Left cardiac atrium (tissue), 4 donors: ENCODE measurements around the gene MEF2D. TPM values are rescaled to one million over a fixed set of nuclear protein-coding genes. Genes with fewer than 3 reads are reported as not detected.
A peak's percentile ranks its signal among the peaks of the same experiment; 100 is the strongest.

Experiments
- ATAC-seq, 2 donors: fragments of 200-7000 bp; cut with Tn5 transposase; one replicate each; pipeline ENCODE4 v1.9.1; 2020; ENCODE audit warnings: mild to moderate bottlenecking in 2 of 2, moderate library complexity in 2 of 2
- DNase-seq: peaks from one replicate; pipeline ENCODE4 v3.0.0-alpha.2; 2020
- intact Hi-C, 2 donors: fragments of 100-400 bp; cut with DNase I; formaldehyde crosslinking; loops; one replicate each; pipeline versions ENCODE4 v1.14.1 to v1.15.1; 2022 to 2023
- long read RNA-seq: library from polyadenylated mRNA; unstranded; transcript quantifications from one replicate; pipeline ENCODE4 v2.0.0, GENCODE V29; 2021
- total RNA-seq, 2 donors: library from RNA; stranded (reverse); fragmentation: NEBNext Ultra II Directional; extraction: Animal tissue kit (Norgen Biotek cat#: 25700); gene quantifications; one replicate each; pipeline ENCODE4 v1.2.1, GENCODE V29; 2021
- donor health status: DM: no; HTN: yes; CAD: no.
- donor health status: DM: no; HTN: yes; CAD: no; lungs with severe emphysema.
- donor health status: DM: yes; HTN: yes; CAD: no.
- donor health status: Dilated cardiomyopathy.

MEF2D gene
- 10 to 100 TPM; 69.0 to 81.7 TPM for total RNA-seq
- long read RNA-seq, full-length matches to known transcripts = 1 of 55 reads
- long read RNA-seq, partial matches to known transcripts = 42 of 55 reads
- long read RNA-seq, other reads (novel, unspliced or antisense) = 12 of 55 reads

GRCh38 chr1:156500543-156500792, at the start of gene MEF2D:
Gene MEF2D (minus strand): TSS chr1:156500775. CDS start chr1:156483292, 17,483 bp downstream.
- intact Hi-C loops = no loop called here
- no peak for ATAC-seq

GRCh38 chr1:156550346-156550745, 49.8 kb upstream of the MEF2D start:
- intact Hi-C loops = no loop called here
- DNase-seq (no peak), ATAC-seq (peak; percentile 57 to 67)

More at GRCh38 chr1:156500543-156500792, at the start of gene MEF2D:
- no peak for DNase-seq

- intact Hi-C loops = no loop called here
- DNase-seq = no peak
- ATAC-seq = no peak
Measured at GRCh38 chr1:156549831-156550230, 49.3 kb upstream of the MEF2D start.

GRCh38 chr1:156549390-156549789, 48.8 kb upstream of the MEF2D start:
- intact Hi-C loops = no loop called here
- ATAC-seq (no peak), DNase-seq (no peak)

- intact Hi-C loops = no loop called here
- DNase-seq (no peak), ATAC-seq (no peak)
Measured at GRCh38 chr1:156547982-156548381, 47.4 kb upstream of the MEF2D start.

GRCh38 chr1:156547434-156547833, 46.9 kb upstream of the MEF2D start:
- intact Hi-C loops = no loop called here
- no peak for ATAC-seq
- DNase-seq = no peak

- no peak for ATAC-seq
- intact Hi-C loops = no loop called here
Measured at GRCh38 chr1:156546267-156546666, 45.7 kb upstream of the MEF2D start.

GRCh38 chr1:156544592-156545102, 44.1 kb upstream of the MEF2D start:
- ATAC-seq (no peak), DNase-seq (no peak)
- intact Hi-C loops = no loop called here

More at GRCh38 chr1:156546267-156546666, 45.7 kb upstream of the MEF2D start:
- no peak for DNase-seq

GRCh38 chr1:156543066-156543465, 42.5 kb upstream of the MEF2D start:
- intact Hi-C loops = no loop called here
- DNase-seq (no peak), ATAC-seq (no peak)

GRCh38 chr1:156540955-156541354, 40.4 kb upstream of the MEF2D start:
- DNase-seq = no peak
- intact Hi-C loops = no loop called here
- peak; percentile 13 to 65 for ATAC-seq

GRCh38 chr1:156539818-156540355, 39.3 kb upstream of the MEF2D start:
- DNase-seq (no peak), ATAC-seq (peak; percentile 31 to 66)
- intact Hi-C loops = loop anchor here in 1 of 2 donors (10.0 kb wide), 1 partner anchor 155 kb away; no protein-coding TSS in a partner anchor

- no peak for ATAC-seq
- DNase-seq = no peak
- intact Hi-C loops = loop anchor here in 1 of 2 donors (10.0 kb wide), 1 partner anchor 154 kb away; no protein-coding TSS in a partner anchor
Measured at GRCh38 chr1:156538711-156539440, 38.3 kb upstream of the MEF2D start.

- no peak for ATAC-seq
- no peak for DNase-seq
- intact Hi-C loops = loop anchor here in 1 of 2 donors (10.0 kb wide), 1 partner anchor 152 kb away; no protein-coding TSS in a partner anchor
Measured at GRCh38 chr1:156537027-156537426, 36.5 kb upstream of the MEF2D start.

GRCh38 chr1:156534424-156535060, 34.0 kb upstream of the MEF2D start:
- intact Hi-C loops = loop anchor here in 1 of 2 donors (10.0 kb wide), 1 partner anchor 150 kb away; no protein-coding TSS in a partner anchor
- no peak for DNase-seq
- no peak for ATAC-seq

- ATAC-seq = no peak
- intact Hi-C loops = loop anchor here in 1 of 2 donors (10.0 kb wide), 1 partner anchor 149 kb away; no protein-coding TSS in a partner anchor
- no peak for DNase-seq
Measured at GRCh38 chr1:156533568-156534220, 33.1 kb upstream of the MEF2D start.

GRCh38 chr1:156532374-156532773, 31.8 kb upstream of the MEF2D start:
- intact Hi-C loops = loop anchor here in 1 of 2 donors (10.0 kb wide), 1 partner anchor 148 kb away; no protein-coding TSS in a partner anchor
- DNase-seq (no peak), ATAC-seq (no peak)

GRCh38 chr1:156530006-156530405, 29.4 kb upstream of the MEF2D start:
- intact Hi-C loops = loop anchor here in 1 of 2 donors (10.0 kb wide), 1 partner anchor 145 kb away; no protein-coding TSS in a partner anchor
- DNase-seq = no peak

GRCh38 chr1:156528875-156529425, 28.4 kb upstream of the MEF2D start:
- DNase-seq = no peak
- intact Hi-C loops = no loop called here
- ATAC-seq = no peak

More at GRCh38 chr1:156530006-156530405, 29.4 kb upstream of the MEF2D start:
- ATAC-seq = no peak

- ATAC-seq (no peak), DNase-seq (no peak)
- intact Hi-C loops = no loop called here
Measured at GRCh38 chr1:156528231-156528630, 27.7 kb upstream of the MEF2D start.
